ENCODE results near the gene PPIL3. TPM values are rescaled to one million over a fixed set of nuclear protein-coding genes. Genes with fewer than 3 reads are reported as not detected.
A peak's percentile ranks its signal among the peaks of the same experiment; 100 is the strongest.

Gene PPIL3
- 10 to 100 TPM; 37.0 to 44.7 TPM for total RNA-seq
- 50.2 TPM for polyA plus RNA-seq (ENCODE audit: insufficient read depth, low read depth, low replicate concordance)
- long read RNA-seq, donor 1, partial matches to known transcripts: 68 of 86 reads
- long read RNA-seq, donor 1, other reads (novel, unspliced or antisense): 10 of 86 reads
- long read RNA-seq, donor 2, transcript PPIL3-202 (7 exons, 1,194 nt): major isoform, 7 of 14 reads
- long read RNA-seq, donor 2, partial matches to known transcripts: 0 of 14 reads
- long read RNA-seq, donor 2, other reads (novel, unspliced or antisense): 5 of 14 reads

DNA sequence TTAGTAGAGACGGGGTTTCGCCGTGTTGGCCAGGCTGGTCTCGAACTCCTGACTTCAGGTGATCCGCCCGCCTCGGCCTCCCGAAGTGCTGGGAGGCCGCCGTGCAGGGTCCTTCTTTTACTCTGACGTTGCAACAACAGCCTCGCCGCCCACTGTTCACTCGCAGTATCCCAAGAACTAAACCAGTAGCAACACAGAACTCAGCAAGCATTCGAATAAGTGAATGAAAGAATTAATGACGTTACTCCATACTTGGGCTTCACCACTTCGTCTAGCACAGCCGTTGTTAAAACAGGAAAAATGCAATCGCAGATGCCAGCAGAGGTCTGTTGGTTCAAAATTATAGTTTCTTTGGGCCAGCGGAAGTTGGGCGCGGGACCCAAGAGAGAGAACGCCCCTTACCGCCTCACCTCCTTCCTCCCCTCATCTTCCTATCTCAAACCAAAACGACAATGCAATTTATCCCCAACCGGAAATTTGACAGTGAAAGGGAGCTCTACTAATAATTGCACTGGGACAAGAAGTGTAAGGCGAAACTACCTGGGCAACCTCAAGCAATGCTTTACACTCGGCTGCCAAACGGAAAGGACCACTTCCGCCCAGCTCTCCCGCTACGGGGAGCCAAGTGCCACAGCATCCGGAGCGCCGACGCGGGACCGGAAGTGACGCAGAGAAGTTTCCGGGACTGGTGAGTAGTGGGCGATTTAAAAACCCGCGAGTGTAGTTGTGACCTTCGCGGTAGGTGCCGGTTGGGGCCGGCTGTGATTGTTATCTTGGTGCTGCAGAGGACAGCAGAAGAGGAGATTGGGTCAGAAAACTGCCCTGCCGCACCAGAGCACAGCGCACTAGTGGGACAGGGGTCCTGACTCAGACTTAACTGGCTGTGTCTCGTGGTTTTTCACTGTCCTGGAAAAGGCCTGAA is at the start of gene PPIL3, which contains the start of gene NIF3L1:
PPIL3 (minus strand) TSS at position 374 of the 922 bp plus-strand sequence. CDS start 1,462 bp downstream, outside the sequence.
NIF3L1 (plus strand) TSS at position 668 of the 922 bp plus-strand sequence. CDS start 2,573 bp downstream, outside the sequence.
- Histone ChIP-seq H3K4me3 (peak within 1 kb of the TSS; percentile 68 to 95), H3K27me3 (no peaks in the 10 kb centered on the region), H3K4me1 (peaks cover 11% of the 10 kb centered on the region), H3K27ac (peak within 1 kb of the TSS; percentile 88 to 95), H3K36me3 (ENCODE audit: low read depth, missing control alignments) (no peaks in the 10 kb centered on the region), H3K9me3 (no peaks in the 10 kb centered on the region)
- WGBS, 2 donors: 0% methylated on average over 31 to 50 of the region's 50 CpGs
- DNase-seq: peak; percentile 98
- intact Hi-C loops (cut with DNase I; ENCODE audit: low total_unique reads): no loop called here
- TF ChIP-seq CTCF (IDR thresholded peaks at IDR 0.05) (no peak), POLR2A (IDR thresholded peaks at IDR 0.05) (no peak)

DNA sequence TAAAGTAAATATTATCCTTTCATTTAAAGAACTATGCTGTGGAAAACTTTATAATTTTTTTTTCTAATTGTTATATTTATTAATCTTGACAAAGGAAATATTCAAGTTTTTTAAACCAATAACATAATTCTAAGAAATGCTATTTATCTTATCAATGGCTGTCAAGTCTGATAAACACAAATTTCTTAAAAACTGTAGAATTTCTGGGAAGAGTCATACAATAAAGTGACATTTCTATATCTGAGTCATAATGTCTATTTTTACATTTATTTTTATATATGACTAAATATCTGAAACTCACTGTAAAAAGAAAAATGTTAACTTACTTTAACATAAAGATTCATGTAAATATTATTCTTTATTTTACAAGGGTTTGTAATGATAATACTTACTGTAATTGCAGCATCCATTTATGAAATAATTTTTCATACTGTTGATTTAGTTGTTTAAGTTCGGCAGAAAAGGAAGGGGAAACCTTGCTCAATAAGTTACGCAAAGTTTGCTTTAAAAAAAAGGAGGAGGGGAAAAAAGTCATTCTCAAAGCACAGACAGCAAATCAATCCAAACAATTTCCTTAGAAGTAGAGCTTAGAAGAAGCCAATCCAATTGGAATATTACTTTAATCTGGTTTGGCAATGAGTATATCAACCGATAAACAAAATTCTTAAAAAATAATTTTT is 42.2 kb upstream of the PPIL3 start:
- TF ChIP-seq POLR2A (IDR thresholded peaks at IDR 0.05) (no peak), CTCF (IDR thresholded peaks at IDR 0.05) (no peak)
- WGBS, 2 donors: 82 to 85% methylated on average over 3 of the region's 3 CpGs
- H3K4me3 ChIP-seq: no peak overlapping the region
- DNase-seq: no peak
- H3K9me3 ChIP-seq: no peaks in the 10 kb centered on the region
- intact Hi-C loops (cut with DNase I; ENCODE audit: low total_unique reads): no loop called here
- H3K27ac ChIP-seq: no peak overlapping the region
- H3K36me3 ChIP-seq (ENCODE audit: low read depth, missing control alignments): no peaks in the 10 kb centered on the region
- no peaks in the 10 kb centered on the region for H3K27me3 ChIP-seq
- no peaks in the 10 kb centered on the region for H3K4me1 ChIP-seq

DNA sequence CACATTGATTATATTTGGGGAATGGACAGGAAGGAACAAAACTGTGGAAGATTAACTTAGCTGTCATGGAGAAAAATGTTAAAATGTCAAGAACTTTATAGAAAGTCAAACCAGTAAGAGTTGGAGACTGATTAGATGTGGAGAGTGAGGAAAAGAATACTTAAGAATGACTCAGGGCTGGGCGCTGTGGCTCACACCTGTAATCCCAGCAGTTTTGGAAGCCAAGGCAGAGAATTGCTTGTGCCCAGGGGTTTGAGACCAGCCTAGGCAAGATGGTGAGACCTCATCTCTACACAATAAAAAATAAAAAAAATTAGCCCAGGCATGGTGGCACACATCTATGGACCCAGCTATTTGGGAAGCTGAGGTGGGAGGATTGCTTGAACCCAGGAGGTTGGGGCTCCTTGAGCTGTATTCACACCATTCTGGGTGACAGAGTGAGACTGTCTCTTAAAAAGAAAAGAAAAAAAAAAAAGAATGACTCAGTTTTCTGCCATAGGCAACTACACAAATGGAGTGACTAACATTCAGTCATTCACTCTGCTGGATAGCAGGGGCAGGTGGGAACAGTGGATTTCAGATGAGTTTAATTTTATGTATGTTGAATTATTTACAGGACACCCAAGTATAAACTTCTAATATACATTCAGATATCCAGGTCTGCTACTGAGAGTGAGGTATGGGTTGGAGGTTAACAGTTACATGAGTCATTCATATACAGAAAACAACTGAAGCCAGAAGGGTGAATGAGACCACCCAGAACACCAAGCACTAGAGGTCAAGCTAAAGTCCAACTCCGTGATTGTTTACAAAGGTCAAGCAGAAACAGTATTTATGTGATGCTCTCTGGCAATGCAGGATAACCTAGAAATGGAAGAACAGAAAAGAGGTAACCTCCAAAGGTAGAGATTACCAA is 40.7 kb upstream of the PPIL3 start:
- no peak for TF ChIP-seq CTCF (IDR thresholded peaks at IDR 0.05)
- TF ChIP-seq POLR2A (IDR thresholded peaks at IDR 0.05): no peak
- Histone ChIP-seq H3K27me3 (no peaks in the 10 kb centered on the region), H3K9me3 (no peaks in the 10 kb centered on the region), H3K4me3 (no peak overlapping the region), H3K36me3 (ENCODE audit: low read depth, missing control alignments) (no peaks in the 10 kb centered on the region), H3K27ac (no peak overlapping the region), H3K4me1 (no peaks in the 10 kb centered on the region)
- DNase-seq: no peak
- 76% methylated on average over 2 of the region's 2 CpGs for WGBS, 2 donors
- intact Hi-C loops (cut with DNase I; ENCODE audit: low total_unique reads): no loop called here

DNA sequence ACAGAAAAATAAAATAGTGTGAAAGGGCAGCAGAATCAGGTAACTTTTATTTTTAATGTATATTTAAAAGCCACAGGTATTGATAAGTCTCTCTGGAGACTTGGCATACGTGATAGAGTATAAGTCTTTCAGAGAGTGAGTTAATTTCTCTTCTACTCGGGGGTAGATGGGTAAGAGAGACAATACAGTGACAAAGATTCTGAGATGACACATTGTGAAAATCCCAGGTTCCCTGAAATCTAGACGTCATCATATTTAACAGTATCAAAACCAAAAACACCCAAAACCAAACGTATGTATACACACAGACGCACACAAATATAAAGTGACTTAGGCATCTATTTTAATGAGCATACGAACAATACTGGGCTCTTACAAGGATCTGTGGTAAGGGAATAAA is 33.6 kb upstream of the PPIL3 start:
- Histone ChIP-seq H3K4me3 (no peak overlapping the region), H3K36me3 (ENCODE audit: low read depth, missing control alignments) (no peaks in the 10 kb centered on the region), H3K27ac (no peak overlapping the region), H3K4me1 (no peaks in the 10 kb centered on the region), H3K9me3 (no peaks in the 10 kb centered on the region), H3K27me3 (no peaks in the 10 kb centered on the region)
- DNase-seq: no peak
- 85 to 91% methylated on average over 6 of the region's 6 CpGs for WGBS, 2 donors
- intact Hi-C loops (cut with DNase I; ENCODE audit: low total_unique reads): no loop called here
- no peak for TF ChIP-seq POLR2A (IDR thresholded peaks at IDR 0.05)
- TF ChIP-seq CTCF (IDR thresholded peaks at IDR 0.05): no peak
